ENCODE data around the gene SPINK5.

- TF ChIP-seq CTCF (IDR thresholded peaks at IDR 0.05), result no peak
- no peak for TF ChIP-seq POLR2A (IDR thresholded peaks at IDR 0.05)
Observed at GRCh38 chr5:148120317-148120716, 56.5 kb downstream of the SPINK5 start.

Measured in thyroid gland (tissue), 4 donors.